GM12865 (cell line): Measurements from ENCODE around the gene HLA-DOB.

Experiments
- DNase-seq: peaks from one replicate; pipeline ENCODE4 v3.0.0; 2010; ENCODE audit warnings: low read depth
- H3K4me3 ChIP-seq: 2 replicates; pipeline ENCODE4 v1.5.1; 2011; ENCODE audit warnings: mild to moderate bottlenecking, low read depth, low read length, control low read depth
- CTCF ChIP-seq: IDR thresholded peaks from 2 replicates; pipeline ENCODE4 v1.5.1; 2011; ENCODE audit warnings: low read length, control low read depth, low read depth, inconsistent platforms; ENCODE audit not compliant: insufficient read depth; ENCODE audit errors: missing control alignments

Gene HLA-DOB

DNA sequence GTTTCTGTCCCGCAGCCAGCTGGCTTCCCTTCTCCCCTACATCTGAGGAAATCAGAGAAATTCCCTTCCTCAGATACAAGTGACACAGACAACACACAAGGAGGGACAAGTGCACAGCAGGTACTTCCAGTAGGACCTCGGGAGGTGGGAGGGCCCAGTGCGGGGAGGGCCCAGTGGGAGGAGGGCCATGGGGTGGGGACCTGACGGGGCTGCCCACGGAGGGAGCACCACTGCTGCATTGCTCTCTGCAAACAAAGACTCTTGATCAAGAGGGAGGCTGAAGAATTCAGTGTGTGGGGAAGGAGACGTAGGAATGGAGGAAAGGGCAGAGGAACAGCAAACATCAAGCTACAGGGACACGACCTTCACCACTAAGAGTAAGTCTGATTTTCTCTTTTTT, 12.7 kb upstream of the HLA-DOB start:
- DNase-seq, result no peak
- no peak overlapping the region for H3K4me3 ChIP-seq
- no peak for TF ChIP-seq CTCF

DNA sequence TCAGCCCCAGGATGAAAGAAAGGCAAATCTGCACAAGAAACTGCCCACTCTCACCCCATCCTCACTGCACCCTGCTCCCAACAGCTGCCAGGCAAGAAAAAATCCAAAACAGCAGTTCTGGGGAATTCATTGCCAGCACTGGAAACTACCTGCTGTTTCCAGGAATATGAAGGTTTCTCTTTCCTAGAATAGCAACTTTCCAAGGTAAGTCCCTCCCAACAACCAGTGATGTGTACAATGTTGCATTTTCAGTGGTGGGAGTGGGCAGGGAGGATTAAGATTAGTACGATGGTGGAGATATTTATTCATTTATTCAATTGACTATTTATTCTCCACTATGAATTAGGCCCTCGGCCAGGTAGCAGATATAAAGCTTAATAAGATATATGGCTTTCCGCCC, 10.2 kb upstream of the HLA-DOB start:
- DNase-seq, result no peak
- no peak overlapping the region for H3K4me3 ChIP-seq
- TF ChIP-seq CTCF, result no peak

DNA sequence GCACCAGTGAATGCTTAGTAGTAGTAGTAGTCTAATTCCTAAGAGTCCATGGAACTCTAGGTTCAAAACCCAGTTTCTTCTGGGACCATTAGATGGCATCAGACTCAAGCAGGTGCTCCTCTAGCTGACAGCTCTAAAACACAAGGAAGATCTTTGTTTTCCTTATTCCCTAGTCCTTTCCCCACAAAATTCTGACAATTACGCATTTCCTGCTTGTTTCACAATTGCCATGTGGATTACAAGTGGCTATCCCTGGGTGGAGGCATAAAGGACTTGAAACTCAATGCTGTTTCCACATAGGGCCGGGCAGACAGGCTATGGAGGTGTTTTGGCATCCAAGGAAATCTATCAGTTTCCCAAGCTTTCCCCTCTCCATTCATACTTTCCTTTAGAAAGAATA, 9.2 kb upstream of the HLA-DOB start:
- DNase-seq, result no peak
- H3K4me3 ChIP-seq, result no peak overlapping the region
- peak; percentile 11 for TF ChIP-seq CTCF

- no peak for TF ChIP-seq CTCF
- DNase-seq, result no peak
- no peak overlapping the region for H3K4me3 ChIP-seq
Observed at GRCh38 chr6:32819729-32820128, 2.9 kb upstream of the HLA-DOB start.

- DNase-seq, result no peak
- TF ChIP-seq CTCF, result no peak
- H3K4me3 ChIP-seq, result no peak overlapping the region
Observed at GRCh38 chr6:32818867-32819266, 2.1 kb upstream of the HLA-DOB start.

GRCh38 chr6:32815996-32816395, 806 bp downstream of the HLA-DOB start:
- H3K4me3 ChIP-seq, result peak overlapping the region; percentile 79
- DNase-seq, result peak; percentile 73
- TF ChIP-seq CTCF, result no peak

- peak overlapping the region; percentile 79 for H3K4me3 ChIP-seq
- TF ChIP-seq CTCF, result no peak
- DNase-seq, result peak; percentile 17
Observed at GRCh38 chr6:32815115-32815514, 1.7 kb downstream of the HLA-DOB start.
